HCT116 (cell line): ENCODE results near the gene MAFG. TPM values are rescaled to one million over a fixed set of nuclear protein-coding genes. Genes with fewer than 3 reads are reported as not detected.

Source experiments
- ATAC-seq: fragments of 200-7000 bp; cut with Tn5 transposase; 2 replicates; pipeline ENCODE4 v1.9.1; 2020; ENCODE audit warnings: mild to moderate bottlenecking, moderate library complexity
- BruUV-seq: library from RNA; stranded (reverse); fragments of 400-500 nt; replicated peaks from 2 replicates; lab custom pipeline; 2021; lab: Mats Ljungman, UMichigan
- CTCF ChIA-PET: fragments of 300-600 bp; sonication (Branson Sonifier 250); formaldehyde crosslinking; loops from one replicate; lab custom pipeline; 2021; ENCODE audit warnings: antibody characterized with exemption; lab: Charles Lee
- POLR2A ChIA-PET: fragments of 300-600, 350-600 bp; sonication (Branson Sonifier 250); formaldehyde crosslinking; loops from one replicate; lab custom pipeline; 2021; ENCODE audit warnings: antibody characterized with exemption; lab: Charles Lee
- RAD21 ChIA-PET, 2 experiments: fragments of 300-600 bp; sonication (Branson Sonifier 250); formaldehyde crosslinking; loops; one replicate each; lab custom pipeline; 2023; ENCODE audit warnings: low total read pairs in 2 of 2; ENCODE audit not compliant: uncharacterized antibody in 2 of 2, unreplicated experiment in 2 of 2, low non-redundant PET in 1 of 2; lab: Charles Lee
- DNase-seq: peaks from one replicate; pipeline ENCODE4 v3.0.0-alpha.2; 2010; ENCODE audit warnings: low read depth, low spot score
- H2AFZ ChIP-seq: fragments of 200-600 bp; shearing (Covaris generic), sonication (generic); 2 replicates; pipeline ENCODE4 v1.6.1; 2017; ENCODE audit warnings: low read depth, mixed run types, mixed read lengths, antibody characterized with exemption, low read length; ENCODE audit not compliant: poor library complexity, severe bottlenecking
- H3K27ac ChIP-seq: 2 replicates; pipeline ENCODE4 v1.5.1; 2012; ENCODE audit warnings: low read depth, low read length
- H3K27me3 ChIP-seq: fragments of 200-600 bp; sonication (generic); 2 replicates; pipeline ENCODE4 v1.6.1; 2016; ENCODE audit warnings: mixed run types, low read length, mixed read lengths; ENCODE audit not compliant: insufficient read depth
- H3K36me3 ChIP-seq, 2 experiments: fragments of 200-500 bp in 1 of 2; fragments of 200-600 bp in 1 of 2; sonication (Bioruptor generic) in 1 of 2; sonication (generic) in 1 of 2; 2 replicates each; pipeline versions ENCODE4 v1.5.1 to v1.6.1; 2014 to 2016; ENCODE audit warnings: low read length in 2 of 2, inconsistent platforms in 1 of 2, mixed read lengths in 1 of 2, mixed run types in 1 of 2; ENCODE audit not compliant: insufficient read depth in 2 of 2, control insufficient read depth in 1 of 2
- H3K4me1 ChIP-seq, 2 experiments: fragments of 200-600 bp in 1 of 2; sonication (generic) in 1 of 2; 2 replicates each; pipeline versions ENCODE4 v1.5.1 to v1.6.1; 2012 to 2017; ENCODE audit warnings: low read length in 2 of 2, inconsistent platforms in 1 of 2, mild to moderate bottlenecking in 1 of 2, mixed read lengths in 1 of 2, mixed run types in 1 of 2, moderate library complexity in 1 of 2; ENCODE audit not compliant: insufficient read depth in 2 of 2, control insufficient read depth in 1 of 2
- H3K4me2 ChIP-seq: fragments of 200-600 bp; sonication (generic); 2 replicates; pipeline ENCODE4 v1.6.1; 2017; ENCODE audit warnings: mixed run types, low read length, mixed read lengths
- H3K4me3 ChIP-seq, 2 experiments: fragments of 200-600 bp in 1 of 2; sonication (generic) in 1 of 2; replicated peaks in 1 of 2; 2 replicates each; pipeline ENCODE4 v1.5.1; 2011 to 2016; ENCODE audit warnings: low read length in 2 of 2, control low read depth in 1 of 2, low read depth in 1 of 2, mild to moderate bottlenecking in 1 of 2, mixed read lengths in 1 of 2, mixed run types in 1 of 2
- H3K79me2 ChIP-seq: fragments of 200-600 bp; sonication (generic); 2 replicates; pipeline ENCODE4 v1.6.1; 2017; ENCODE audit warnings: mild to moderate bottlenecking, mixed run types, low read length, moderate library complexity, mixed read lengths; ENCODE audit not compliant: insufficient read depth
- H3K9ac ChIP-seq: fragments of 200-600 bp; sonication (generic); 2 replicates; pipeline ENCODE4 v1.6.1; 2016; ENCODE audit warnings: low read length, mixed read lengths
- H3K9me2 ChIP-seq: fragments of 200-600 bp; sonication (generic), shearing (Covaris generic); 2 replicates; pipeline ENCODE4 v1.6.1; 2017; ENCODE audit warnings: mixed run types, mild to moderate bottlenecking, moderate library complexity; ENCODE audit not compliant: insufficient read depth
- H3K9me3 ChIP-seq, 2 experiments: fragments of 200-500 bp in 1 of 2; fragments of 200-600 bp in 1 of 2; sonication (Bioruptor generic) in 1 of 2; sonication (generic) in 1 of 2; 2 replicates each; pipeline ENCODE4 v1.6.1; 2014 to 2017; ENCODE audit warnings: low read length in 2 of 2, mixed read lengths in 2 of 2, inconsistent platforms in 1 of 2, low read depth in 1 of 2, mild to moderate bottlenecking in 1 of 2, mixed run types in 1 of 2, moderate library complexity in 1 of 2; ENCODE audit not compliant: control insufficient read depth in 1 of 2, insufficient read depth in 1 of 2
- H4K20me1 ChIP-seq: fragments of 200-600 bp; sonication (generic), shearing (Covaris generic); 2 replicates; pipeline ENCODE4 v1.6.1; 2017; ENCODE audit warnings: mixed run types, mild to moderate bottlenecking, moderate library complexity; ENCODE audit not compliant: insufficient read depth
- CBX3 ChIP-seq: IDR thresholded peaks from 2 replicates; pipeline ENCODE4 v1.6.1; 2012; ENCODE audit warnings: low read depth
- CEBPB ChIP-seq: IDR thresholded peaks from 2 replicates; pipeline ENCODE4 v1.6.1; 2012; ENCODE audit warnings: low read depth
- EGR1 ChIP-seq: IDR thresholded peaks from 2 replicates; pipeline ENCODE4 v1.6.1; 2012; ENCODE audit warnings: low read depth
- EZH2phosphoT487 ChIP-seq: fragments of 200-600 bp; IDR thresholded peaks from 2 replicates; pipeline ENCODE4 v1.6.1; 2018; ENCODE audit warnings: antibody characterized with exemption, borderline replicate concordance
- FOSL1 ChIP-seq: IDR thresholded peaks from 2 replicates; pipeline ENCODE4 v1.6.1; 2012; ENCODE audit warnings: low read depth
- JUND ChIP-seq: IDR thresholded peaks from 2 replicates; pipeline ENCODE4 v1.6.1; 2012
- POLR2AphosphoS5 ChIP-seq: IDR thresholded peaks from 2 replicates; pipeline ENCODE4 v1.6.1; 2011; ENCODE audit warnings: mild to moderate bottlenecking, low read depth, low read length, moderate library complexity
- RAD21 ChIP-seq: IDR thresholded peaks from 2 replicates; pipeline ENCODE4 v1.6.1; 2012; ENCODE audit warnings: low read depth, mild to moderate bottlenecking
- REST ChIP-seq: IDR thresholded peaks from 2 replicates; pipeline ENCODE4 v1.6.1; 2012; ENCODE audit warnings: low read depth
- TCF7L2 ChIP-seq: IDR thresholded peaks from 2 replicates; pipeline ENCODE4 v1.7.0; 2011; ENCODE audit warnings: borderline replicate concordance, inconsistent platforms; ENCODE audit not compliant: insufficient read depth, insufficient read length; ENCODE audit errors: extremely low read depth
- ZBTB33 ChIP-seq: IDR thresholded peaks from 2 replicates; pipeline ENCODE4 v1.6.1; 2011; ENCODE audit warnings: mild to moderate bottlenecking, low read length, moderate library complexity; ENCODE audit not compliant: insufficient replicate concordance; ENCODE audit errors: extremely low read depth
- intact Hi-C: fragments of 100-400 bp; cut with micrococcal nuclease; formaldehyde crosslinking; loops from 2 replicates; pipeline ENCODE4 v1.10.0; 2022
- total RNA-seq: library from RNA; stranded (reverse); gene quantifications from one replicate; pipeline ENCODE4 v1.2.1, GENCODE V29; 2021; ENCODE audit not compliant: unreplicated experiment

MAFG gene
- total RNA-seq, 1 experiment from 2014 or later = 46.8 TPM

- TF ChIP-seq TCF7L2 (no peak), EZH2phosphoT487 (no peak), JUND (no peak), CEBPB (no peak)
- TF ChIP-seq, all 23 proteins: peak for 4
Measured at GRCh38 chr17:81916234-81917001, 11.1 kb downstream of the MAFG start (continued).

DNA sequence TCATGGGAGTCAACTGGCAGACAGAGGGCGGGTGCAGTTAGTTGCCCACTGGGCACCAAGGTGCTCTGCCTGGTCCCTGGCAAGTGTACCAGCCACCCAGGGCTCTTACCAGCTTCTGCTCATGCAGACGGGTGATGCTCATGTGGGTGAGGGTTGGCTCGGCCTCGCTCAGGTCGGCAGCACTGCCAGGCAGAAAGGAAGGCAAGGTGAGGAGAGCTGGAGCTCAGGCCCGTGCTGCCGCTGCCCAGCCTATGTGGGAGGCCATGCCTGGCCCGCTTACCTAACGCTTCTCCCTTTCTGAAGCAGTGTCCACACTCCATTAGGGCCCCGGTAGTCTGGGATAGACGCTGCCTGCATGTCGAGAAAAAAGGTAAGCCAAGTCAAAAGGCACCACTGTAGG is 12.2 kb downstream of the MAFG start:
- ChIA-PET CTCF (no interaction called here), POLR2A (interaction anchor here (0.8 kb wide), 1 partner anchor 17 kb away, joined by 3 read pairs; no protein-coding TSS in a partner anchor)
- BruUV-seq = no TSS peak

More for the DNA sequence above, 12.2 kb downstream of the MAFG start:
- H3K9me3 ChIP-seq = no peaks in the 10 kb centered on the region
- intact Hi-C loops = no loop called here
- peaks cover 38 to 63% of the 10 kb centered on the region in 2 experiments for H3K4me1 ChIP-seq
- H3K36me3 ChIP-seq = peaks cover 30 to 45% of the 10 kb centered on the region in 2 experiments; a peak in 3 of 4 replicates
- H3K27me3 ChIP-seq = no peaks in the 10 kb centered on the region
- H3K79me2 ChIP-seq = peaks cover 57% of the 10 kb centered on the region
- H3K9ac ChIP-seq = no peak overlapping the region
- ATAC-seq (no peak), DNase-seq (no peak)
- TF ChIP-seq REST (no peak), RAD21 (no peak), ZBTB33 (no peak), CBX3 (no peak), EGR1 (no peak), FOSL1 (no peak), POLR2AphosphoS5 (no peak)
- no peak overlapping the region for H3K4me2 ChIP-seq
- RAD21 ChIA-PET = no interaction called here
- no peak overlapping the region for H3K4me3 ChIP-seq
- no peak overlapping the region for H2AFZ ChIP-seq
- peak overlapping the region; percentile 90; the same call in 1 of the 2 replicates for H3K27ac ChIP-seq
- H4K20me1 ChIP-seq = no peaks in the 10 kb centered on the region
- H3K9me2 ChIP-seq = no peaks in the 10 kb centered on the region
